Activated T-helper 2 cell treated with anti-CD3 and anti-CD28 coated beads, Interferon-gamma antibody, Interleukin-2, Interleukin-4, amounts not matched to agents 10 μg/mL and 5 μg/mL and 100 μg/mL, durations not matched to agents 14 hours and 24 hours and 36 hours (primary cell): ENCODE results near the gene GBP5. TPM values are rescaled to one million over a fixed set of nuclear protein-coding genes. Genes with fewer than 3 reads are reported as not detected.

Experiments used
- DNase-seq: peaks from one replicate; pipeline ENCODE4 v3.0.0; 2021; ENCODE audit warnings: low spot score
- H3K27ac Mint-ChIP-seq: one replicate; pipeline ENCODE4 v1.8.0; 2021; ENCODE audit warnings: mixed read lengths
- H3K27me3 Mint-ChIP-seq: one replicate; pipeline ENCODE4 v1.8.0; 2021; ENCODE audit warnings: low read depth, mixed read lengths
- H3K36me3 Mint-ChIP-seq: one replicate; pipeline ENCODE4 v1.8.0; 2021; ENCODE audit warnings: low read depth, mixed read lengths
- H3K4me1 Mint-ChIP-seq: one replicate; pipeline ENCODE4 v1.8.0; 2021; ENCODE audit warnings: low read depth, mixed read lengths
- H3K4me3 Mint-ChIP-seq: one replicate; pipeline ENCODE4 v1.8.0; 2021; ENCODE audit warnings: low read depth, mild to moderate bottlenecking, moderate library complexity, mixed read lengths
- H3K9me3 Mint-ChIP-seq: one replicate; pipeline ENCODE4 v1.8.0; 2021; ENCODE audit warnings: mixed read lengths
- intact Hi-C: fragments of 100-400 bp; cut with micrococcal nuclease; formaldehyde crosslinking; loops from one replicate; pipeline ENCODE4 v1.15.1; 2023
- total RNA-seq: library from RNA; stranded (reverse); gene quantifications from 2 replicates; pipeline ENCODE4 v1.2.3, GENCODE V29; 2022

The GBP5 gene
- total RNA-seq, 1 donor from 2014 or later, result 34.3 TPM

GRCh38 chr1:89254658-89255287, 17.9 kb downstream of the GBP5 start:
- Mint-ChIP-seq H3K27ac (no peak overlapping the region), H3K9me3 (peaks cover 41% of the 10 kb centered on the region), H3K36me3 (peaks cover 89% of the 10 kb centered on the region), H3K27me3 (no peaks in the 10 kb centered on the region), H3K4me3 (no peak overlapping the region), H3K4me1 (peaks cover 22% of the 10 kb centered on the region)
- intact Hi-C loops, result loop anchor here (5.0 kb wide), 2 partner anchors 52 to 103 kb away; no protein-coding TSS in a partner anchor
- no peak for DNase-seq

GRCh38 chr1:89243046-89243445, 29.6 kb downstream of the GBP5 start:
- no peaks in the 10 kb centered on the region for H3K27me3 Mint-ChIP-seq
- no peak overlapping the region for H3K4me3 Mint-ChIP-seq
- intact Hi-C loops, result no loop called here
- no peak overlapping the region for H3K27ac Mint-ChIP-seq
- H3K4me1 Mint-ChIP-seq, result peaks cover 5% of the 10 kb centered on the region
- peaks cover 60% of the 10 kb centered on the region for H3K9me3 Mint-ChIP-seq
- no peak for DNase-seq
- H3K36me3 Mint-ChIP-seq, result peaks cover 64% of the 10 kb centered on the region

Other genes starting within 250 kb of the GBP5 start
- 6.4 and 7.5 TPM in 2 replicates for gene GBP3, start 250.0 kb downstream of the GBP5 start, total RNA-seq
- gene GBP1, start 207.7 kb downstream of the GBP5 start, total RNA-seq, result 35.3 and 40.0 TPM in 2 replicates
- gene GBP2, start 146.7 kb downstream of the GBP5 start, total RNA-seq, result 71.9 and 74.1 TPM in 2 replicates
- gene GBP7, start 96.9 kb downstream of the GBP5 start, total RNA-seq, result not detected in 2 replicates
- 13.9 and 14.3 TPM in 2 replicates for gene GBP4, start 73.9 kb downstream of the GBP5 start, total RNA-seq
- gene GBP6, start 91.2 kb upstream of the GBP5 start, total RNA-seq, result not detected in 2 replicates